NT2/D1 (cell line): Measurements from ENCODE around the gene WDR47.

Experiments
- YY1 ChIP-seq: IDR thresholded peaks from 2 replicates; pipeline ENCODE4 v1.6.1; 2011; ENCODE audit not compliant: insufficient read length, insufficient read depth
- ZNF274 ChIP-seq: IDR thresholded peaks from 2 replicates; pipeline ENCODE4 v1.6.1; 2011; ENCODE audit warnings: mild to moderate bottlenecking, low read depth, low read length

DNA sequence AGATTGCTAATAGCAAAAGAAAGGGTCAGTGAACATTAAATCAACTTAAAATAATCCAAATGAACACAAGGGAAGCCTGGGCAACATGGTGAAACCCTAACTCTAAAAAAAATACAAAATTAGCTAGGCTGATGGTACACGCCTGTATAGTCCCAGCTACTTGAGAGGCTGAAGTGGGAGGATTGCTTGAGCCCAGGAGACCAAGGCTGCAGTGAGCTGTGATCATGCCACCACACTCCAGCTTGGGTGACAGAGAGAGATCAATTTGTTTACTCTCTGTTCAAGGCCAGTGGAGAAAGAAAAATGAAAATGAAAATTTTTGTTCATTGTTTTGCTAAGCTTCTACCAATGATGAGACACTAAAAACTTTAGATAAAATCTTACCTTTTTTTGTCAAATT, 24.8 kb downstream of the WDR47 start:
- TF ChIP-seq YY1 (no peak), ZNF274 (no peak)
